ENCODE measurements around the gene CLDN4.

CLDN4 gene

GRCh38 chr7:73871163-73872011 lies 40.6 kb downstream of the CLDN4 start:
- no peak for DNase-seq (ENCODE audit: extremely low read depth in 1 of 2, low read depth in 1 of 2)

DNA sequence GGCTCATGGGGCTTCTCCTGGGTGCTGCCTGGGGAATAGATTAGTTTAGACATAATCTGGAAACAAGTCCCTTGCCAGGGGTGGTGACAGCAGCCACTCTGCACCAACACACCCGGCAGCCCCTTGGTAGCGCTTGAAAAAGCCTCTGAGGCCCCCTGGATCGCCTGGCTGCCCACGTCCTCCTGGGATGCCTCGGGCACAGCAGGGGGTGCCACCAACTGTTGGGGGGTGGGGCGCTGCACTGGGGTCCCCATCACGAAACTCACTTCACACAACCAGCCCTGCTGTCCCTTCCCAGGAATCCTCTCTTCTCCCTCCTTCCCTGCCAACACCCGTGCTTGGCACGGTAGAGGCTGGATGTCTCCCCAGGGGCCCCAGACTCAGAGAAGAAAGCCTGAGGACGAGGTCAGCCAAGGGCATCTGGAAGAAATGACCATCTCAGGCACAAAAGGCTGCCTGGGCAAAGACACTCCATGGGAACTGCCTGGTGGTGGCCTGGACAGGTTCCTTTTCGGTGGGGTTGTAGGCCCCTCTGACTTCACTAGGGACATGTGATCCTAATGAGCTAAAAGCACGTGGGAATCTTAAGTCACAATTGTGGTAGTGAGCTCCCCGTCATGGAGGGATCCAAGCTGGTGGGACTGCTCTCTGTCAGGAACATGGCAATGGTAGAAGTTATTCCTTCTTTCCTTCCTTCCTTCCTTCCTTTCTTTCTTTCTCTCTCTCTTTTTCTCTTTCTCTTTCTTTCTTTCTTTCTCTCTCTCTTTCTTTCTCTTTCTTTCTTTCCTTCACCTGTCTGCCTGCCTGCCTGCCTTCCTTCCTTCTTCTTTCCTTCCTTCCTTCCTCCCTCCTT lies 41.5 kb downstream of the CLDN4 start:
- DNase-seq (ENCODE audit: extremely low read depth in 1 of 2, low read depth in 1 of 2): no peak

- no peak for DNase-seq (ENCODE audit: extremely low read depth in 1 of 2, low read depth in 1 of 2)
Observed at GRCh38 chr7:73876361-73876760, 45.6 kb downstream of the CLDN4 start.

GRCh38 chr7:73876973-73877372 lies 46.2 kb downstream of the CLDN4 start:
- no peak for DNase-seq (ENCODE audit: extremely low read depth in 1 of 2, low read depth in 1 of 2)

DNA sequence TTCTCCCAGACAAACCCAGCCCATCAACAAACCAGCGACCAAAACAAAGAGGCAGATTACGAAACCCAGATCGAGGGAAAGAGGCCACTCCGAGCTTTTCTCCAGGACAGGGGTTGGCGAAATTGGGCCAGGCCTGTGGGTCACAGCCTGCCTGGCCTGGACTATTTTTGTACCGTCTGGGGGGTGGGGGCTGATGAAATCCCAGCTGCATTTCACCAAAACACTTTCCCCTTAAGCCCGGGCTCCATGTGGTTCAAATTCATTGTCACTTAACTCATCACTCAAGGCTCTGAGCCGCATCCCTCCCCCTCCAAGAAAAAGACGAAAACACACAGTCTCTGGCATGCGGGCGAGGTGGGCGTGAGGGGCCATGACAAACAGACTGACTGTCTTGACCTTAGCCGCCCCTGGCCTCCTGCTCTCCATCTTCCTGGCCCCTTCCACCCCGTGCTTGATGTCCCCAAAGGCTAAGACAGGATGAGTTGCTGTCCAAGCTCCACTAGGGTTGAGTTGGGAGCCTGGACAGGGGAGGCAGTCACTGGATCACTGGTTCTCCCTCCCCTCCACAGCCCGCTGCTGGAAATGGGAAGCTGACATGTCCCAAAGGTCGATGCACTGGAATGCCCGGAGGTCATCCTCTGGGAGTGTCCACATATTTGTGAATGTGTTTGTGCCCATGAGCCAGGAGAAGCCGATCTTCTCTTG lies 49.3 kb downstream of the CLDN4 start:
- no peak for DNase-seq (ENCODE audit: extremely low read depth in 1 of 2, low read depth in 1 of 2)

DNA sequence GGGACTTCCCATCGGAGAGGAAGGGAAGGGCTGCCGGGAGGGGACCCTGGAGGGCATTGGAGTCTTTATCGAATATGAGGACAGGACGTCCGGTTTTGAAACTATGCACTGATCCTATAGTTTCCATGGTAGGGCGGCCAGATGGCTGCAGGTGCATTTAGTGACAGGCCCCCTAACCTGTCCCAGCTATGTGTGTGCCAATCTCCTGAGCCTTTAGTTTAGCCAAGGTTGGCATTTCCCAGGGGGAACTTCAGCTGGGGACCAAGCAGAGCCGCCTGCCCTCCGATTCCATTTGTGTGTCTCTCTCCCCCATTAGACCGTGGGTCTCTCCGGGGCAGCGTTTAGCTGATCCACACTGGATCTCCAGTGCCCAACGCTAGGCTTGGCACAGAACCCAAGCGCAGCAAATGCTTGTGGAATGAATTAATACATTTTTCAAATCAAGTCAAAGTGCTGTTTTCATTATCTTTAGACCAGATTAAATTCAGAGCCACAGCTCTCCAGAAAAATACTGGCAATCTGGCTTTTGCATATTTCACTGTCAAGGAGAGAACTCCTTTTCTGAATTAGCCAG lies 50.0 kb downstream of the CLDN4 start:
- no peak for DNase-seq (ENCODE audit: extremely low read depth in 1 of 2, low read depth in 1 of 2)

DNA sequence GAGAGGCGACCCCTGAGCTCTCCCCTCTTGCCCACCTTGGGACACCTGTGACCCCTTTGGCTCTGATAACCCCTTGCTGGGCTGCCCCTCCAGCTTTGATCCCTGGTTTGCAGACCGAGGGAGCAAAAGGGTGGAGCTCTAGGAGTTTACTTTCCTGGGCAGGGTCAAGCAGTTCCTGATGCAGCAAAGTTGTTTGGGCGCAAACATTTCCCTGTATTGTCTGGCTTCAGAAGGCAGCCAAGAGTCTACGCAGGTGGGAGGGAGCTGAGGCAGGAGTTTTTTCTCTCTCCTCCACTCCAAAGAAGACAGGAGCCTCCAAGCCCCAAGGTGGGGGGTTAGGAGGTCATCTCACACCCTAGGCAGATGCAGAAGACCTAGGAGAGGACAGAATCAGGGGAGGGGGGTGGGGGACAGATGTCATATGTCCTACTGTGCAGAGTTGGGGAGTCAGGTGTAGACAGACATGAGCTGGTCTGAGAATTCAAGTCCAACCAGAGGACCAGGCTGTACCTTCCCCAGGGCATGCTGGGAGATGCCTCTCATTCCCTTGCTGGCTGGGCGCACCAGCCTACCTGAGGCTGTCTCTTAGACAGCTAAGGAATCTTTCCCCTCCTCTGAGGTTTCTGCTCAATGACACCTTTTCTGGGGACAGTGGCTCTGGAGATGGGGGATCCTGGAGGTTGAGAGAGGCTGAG lies 50.7 kb downstream of the CLDN4 start:
- DNase-seq (ENCODE audit: extremely low read depth in 1 of 2, low read depth in 1 of 2): no peak

DNA sequence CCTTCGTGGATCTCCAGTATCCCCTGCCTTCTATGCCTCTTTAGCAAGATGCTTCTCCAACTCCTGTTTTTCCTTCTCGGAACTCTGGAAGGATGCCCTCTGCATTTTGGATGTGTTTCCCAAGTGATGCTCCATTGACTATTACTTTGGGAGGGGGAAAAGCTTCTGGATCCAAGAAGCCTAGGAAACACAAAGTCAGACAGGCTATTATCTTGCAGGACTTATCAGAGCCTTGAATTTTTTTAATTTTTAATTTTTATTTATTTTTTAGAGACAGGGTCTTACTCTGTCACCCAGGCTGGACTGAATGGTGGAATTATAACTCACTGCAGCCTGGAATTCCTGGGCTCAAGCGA lies 51.2 kb downstream of the CLDN4 start:
- DNase-seq (ENCODE audit: extremely low read depth in 1 of 2, low read depth in 1 of 2): no peak
